Mesenchymal stem cell (in vitro differentiated cells and primary cell): Measurements from ENCODE around the gene CHST11.

Experiments
- DNase-seq: peaks from one replicate; pipeline ENCODE4 v3.0.0-alpha.2; 2013
- H2AFZ ChIP-seq: one replicate; pipeline ENCODE4 v1.6.1; 2013; ENCODE audit warnings: low read depth, mild to moderate bottlenecking, control low read depth, inconsistent platforms, low read length, moderate library complexity
- H2AK5ac ChIP-seq: 2 replicates; pipeline ENCODE4 v1.6.1; 2013; ENCODE audit warnings: low read length, moderate library complexity, mild to moderate bottlenecking, inconsistent platforms; ENCODE audit not compliant: severe bottlenecking
- H2BK120ac ChIP-seq: one replicate; pipeline ENCODE4 v1.6.1; 2013; ENCODE audit warnings: low read depth, mild to moderate bottlenecking, inconsistent platforms, low read length, moderate library complexity
- H2BK12ac ChIP-seq, 2 experiments: one replicate each; pipeline ENCODE4 v1.6.1; 2013; ENCODE audit warnings: inconsistent platforms in 2 of 2, low read length in 2 of 2, mild to moderate bottlenecking in 2 of 2, moderate library complexity in 2 of 2, control low read depth in 1 of 2
- H2BK15ac ChIP-seq: one replicate; pipeline ENCODE4 v1.6.1; 2013; ENCODE audit warnings: mild to moderate bottlenecking, low read depth, inconsistent platforms; ENCODE audit not compliant: poor library complexity, severe bottlenecking
- H2BK5ac ChIP-seq: 2 replicates; pipeline ENCODE4 v1.6.1; 2013; ENCODE audit warnings: low read depth, mild to moderate bottlenecking, low read length, control low read depth, inconsistent platforms; ENCODE audit not compliant: poor library complexity, severe bottlenecking
- H3K14ac ChIP-seq, 2 experiments: one replicate each; pipeline ENCODE4 v1.6.1; 2013; ENCODE audit warnings: inconsistent platforms in 2 of 2, low read length in 2 of 2, control low read depth in 1 of 2, mild to moderate bottlenecking in 1 of 2, moderate library complexity in 1 of 2
- H3K18ac ChIP-seq, 2 experiments: one replicate each; pipeline ENCODE4 v1.6.1; 2013; ENCODE audit warnings: inconsistent platforms in 2 of 2, low read length in 2 of 2, control low read depth in 1 of 2, low read depth in 1 of 2, mild to moderate bottlenecking in 1 of 2
- H3K23ac ChIP-seq, 2 experiments: one replicate each; pipeline ENCODE4 v1.6.1; 2013; ENCODE audit warnings: inconsistent platforms in 2 of 2, low read length in 2 of 2, mild to moderate bottlenecking in 2 of 2, moderate library complexity in 2 of 2, control low read depth in 1 of 2
- H3K27ac ChIP-seq: 2 replicates; pipeline ENCODE4 v1.5.1; 2013; ENCODE audit warnings: mild to moderate bottlenecking, moderate library complexity, low read length, control low read depth, inconsistent platforms; ENCODE audit not compliant: poor library complexity, severe bottlenecking
- H3K27me3 ChIP-seq, 2 experiments: 2 replicates each; pipeline versions ENCODE4 v1.6.1 to v1.7.0; 2013; ENCODE audit warnings: low read length in 2 of 2, mild to moderate bottlenecking in 2 of 2, moderate library complexity in 2 of 2, control low read depth in 1 of 2, inconsistent platforms in 1 of 2; ENCODE audit not compliant: control insufficient read depth in 1 of 2, insufficient read depth in 1 of 2
- H3K36me3 ChIP-seq, 2 experiments: 2 replicates each; pipeline versions ENCODE4 v1.6.1 to v1.7.0; 2013; ENCODE audit warnings: low read length in 2 of 2, control low read depth in 1 of 2, inconsistent platforms in 1 of 2, low read depth in 1 of 2, mild to moderate bottlenecking in 1 of 2; ENCODE audit not compliant: insufficient read depth in 2 of 2, control insufficient read depth in 1 of 2
- H3K4ac ChIP-seq, 2 experiments: one replicate each; pipeline ENCODE4 v1.6.1; 2013; ENCODE audit warnings: inconsistent platforms in 2 of 2, low read length in 2 of 2, mild to moderate bottlenecking in 2 of 2, moderate library complexity in 2 of 2, control low read depth in 1 of 2, low read depth in 1 of 2
- H3K4me1 ChIP-seq: 2 replicates; pipeline ENCODE4 v1.6.1; 2013; ENCODE audit warnings: low read depth, low read length, control low read depth; ENCODE audit not compliant: control insufficient read depth, insufficient read depth
- H3K4me2 ChIP-seq: 2 replicates; pipeline ENCODE4 v1.6.1; 2013; ENCODE audit warnings: low read length, mild to moderate bottlenecking, inconsistent platforms; ENCODE audit not compliant: poor library complexity, severe bottlenecking
- H3K4me3 ChIP-seq, 2 experiments: 2 replicates each; pipeline versions ENCODE4 v1.5.1 to v1.7.0; 2013; ENCODE audit warnings: low read length in 2 of 2, mild to moderate bottlenecking in 2 of 2, control low read depth in 1 of 2, low read depth in 1 of 2; ENCODE audit not compliant: insufficient read depth in 1 of 2
- H3K79me1 ChIP-seq: replicated peaks from 2 replicates; pipeline ENCODE4 v1.6.1; 2013; ENCODE audit warnings: mild to moderate bottlenecking, control low read depth, low read length, inconsistent platforms; ENCODE audit not compliant: poor library complexity, severe bottlenecking
- H3K9ac ChIP-seq: 2 replicates; pipeline ENCODE4 v1.7.0; 2013; ENCODE audit warnings: mild to moderate bottlenecking, low read length, moderate library complexity
- H3K9me3 ChIP-seq: 2 replicates; pipeline ENCODE4 v1.7.0; 2013; ENCODE audit warnings: mild to moderate bottlenecking, low read length; ENCODE audit not compliant: control insufficient read depth
- H4K8ac ChIP-seq: one replicate; pipeline ENCODE4 v1.6.1; 2013; ENCODE audit warnings: inconsistent platforms, mild to moderate bottlenecking, low read length, moderate library complexity
- H4K91ac ChIP-seq: one replicate; pipeline ENCODE4 v1.6.1; 2013; ENCODE audit warnings: mild to moderate bottlenecking, low read length, inconsistent platforms
- WGBS: methylation state at CpG from one replicate; pipeline ENCODE4 v1.1.7; 2013; ENCODE audit warnings: mixed read lengths; 5-methylcytosine and 5-hydroxymethylcytosine counted together

CHST11 gene

DNA sequence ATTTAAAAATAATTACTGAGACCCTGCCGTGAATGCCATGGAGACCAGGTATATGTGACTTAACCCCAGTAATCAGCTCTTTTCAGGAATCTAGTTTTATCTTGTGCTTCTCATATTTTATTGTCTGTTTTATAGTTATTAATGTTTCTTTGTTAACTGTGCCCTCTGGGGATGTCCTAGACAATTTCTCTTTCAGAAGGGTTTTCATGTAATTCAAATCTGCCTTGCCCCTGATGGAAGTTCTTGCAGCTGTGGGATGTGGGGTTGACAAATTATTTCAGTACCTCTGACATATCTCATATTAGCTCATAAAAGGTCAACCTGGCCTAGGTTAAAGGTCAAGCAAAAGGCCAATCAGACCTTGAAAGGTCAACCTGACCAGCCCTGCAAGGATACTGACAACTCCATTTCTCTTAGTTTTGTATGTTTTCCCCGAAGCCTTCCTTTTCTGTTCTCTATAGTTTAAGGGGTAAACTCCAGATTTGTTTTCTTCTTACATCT is 319.0 kb downstream of the CHST11 start:
- H2BK15ac ChIP-seq, result no peak overlapping the region
- no peaks in the 10 kb centered on the region for H3K79me1 ChIP-seq
- H3K4me3 ChIP-seq, result no peak overlapping the region
- no peak overlapping the region for H2BK120ac ChIP-seq
- H2AFZ ChIP-seq, result no peak overlapping the region
- no peak overlapping the region for H2AK5ac ChIP-seq
- no peak overlapping the region for H3K4me2 ChIP-seq
- H2BK5ac ChIP-seq, result no peak overlapping the region
- no peak overlapping the region for H3K14ac ChIP-seq
- H4K8ac ChIP-seq, result no peak overlapping the region
- no peak overlapping the region for H3K23ac ChIP-seq
- H3K4me1 ChIP-seq, result no peaks in the 10 kb centered on the region
- H3K4ac ChIP-seq, result no peak overlapping the region
- no peak overlapping the region for H3K27ac ChIP-seq
- H3K36me3 ChIP-seq, result no peaks in the 10 kb centered on the region
- peaks cover 24% of the 10 kb centered on the region for H3K9me3 ChIP-seq
- no peak overlapping the region for H2BK12ac ChIP-seq
- no peak overlapping the region for H3K9ac ChIP-seq
- no peak for DNase-seq
- H3K18ac ChIP-seq, result no peak overlapping the region
- no CpG with 5 or more reads among the region's 2 CpGs for WGBS
- no peaks in the 10 kb centered on the region for H3K27me3 ChIP-seq
- no peak overlapping the region for H4K91ac ChIP-seq

DNA sequence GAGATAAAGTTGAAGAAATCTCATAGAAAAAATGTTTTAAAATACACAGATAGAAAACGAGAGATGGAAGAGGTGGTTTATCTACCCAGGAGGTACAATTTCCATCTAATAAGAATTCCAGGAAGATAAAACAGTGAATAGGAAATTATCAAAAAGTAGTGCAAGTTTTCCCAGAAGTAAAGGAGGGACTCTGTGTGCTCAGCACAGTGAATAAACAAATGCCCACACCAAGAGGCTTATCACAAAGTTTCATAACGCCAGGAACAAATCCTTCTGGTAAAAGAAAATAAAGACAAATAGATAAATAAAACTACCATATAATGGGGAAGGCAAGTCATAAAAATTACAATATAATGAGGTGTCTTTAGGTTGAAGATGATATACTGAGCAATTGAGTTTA is 322.4 kb downstream of the CHST11 start:
- Histone ChIP-seq H2BK15ac (no peak overlapping the region), H3K4me1 (no peaks in the 10 kb centered on the region), H2AFZ (no peak overlapping the region), H3K36me3 (no peaks in the 10 kb centered on the region), H2BK5ac (no peak overlapping the region), H3K23ac (no peak overlapping the region), H4K91ac (no peak overlapping the region), H2AK5ac (no peak overlapping the region), H3K18ac (no peak overlapping the region), H3K14ac (no peak overlapping the region), H3K4me3 (no peak overlapping the region), H3K9ac (no peak overlapping the region), H2BK120ac (no peak overlapping the region), H3K27me3 (peaks cover 0 to 6% of the 10 kb centered on the region in 2 experiments), H3K27ac (no peak overlapping the region), H4K8ac (no peak overlapping the region), H3K4ac (no peak overlapping the region), H2BK12ac (no peak overlapping the region), H3K79me1 (no peaks in the 10 kb centered on the region), H3K9me3 (peaks cover 16% of the 10 kb centered on the region), H3K4me2 (no peak overlapping the region)
- no CpG with 5 or more reads among the region's 2 CpGs for WGBS
- DNase-seq, result no peak

DNA sequence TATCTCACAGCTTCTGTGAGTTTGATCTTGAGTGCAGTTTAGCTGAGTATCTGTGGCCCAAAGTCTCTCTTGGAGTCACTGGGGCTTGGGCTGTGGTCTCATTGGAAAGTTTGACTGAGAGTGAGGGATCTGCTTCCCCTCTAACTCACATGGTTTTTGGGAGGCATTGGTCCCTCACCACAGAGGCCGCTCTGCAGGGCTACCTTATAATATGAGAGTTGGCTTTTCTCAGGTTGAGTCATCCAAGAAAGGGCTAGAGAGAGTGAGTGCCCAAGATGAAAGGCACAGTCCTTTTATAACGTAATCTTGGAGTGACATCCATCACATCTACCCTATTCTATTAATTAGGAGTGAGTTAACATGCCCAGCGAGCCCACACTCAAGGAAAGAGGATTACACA is 325.5 kb downstream of the CHST11 start:
- H4K91ac ChIP-seq, result no peak overlapping the region
- H2BK12ac ChIP-seq, result no peak overlapping the region
- H3K27me3 ChIP-seq, result peaks cover 0 to 10% of the 10 kb centered on the region in 2 experiments
- no peaks in the 10 kb centered on the region for H3K79me1 ChIP-seq
- H3K27ac ChIP-seq, result no peak overlapping the region
- 83% methylated on average over 3 of the region's 3 CpGs for WGBS
- H3K9me3 ChIP-seq, result peaks cover 16% of the 10 kb centered on the region
- H2AFZ ChIP-seq, result no peak overlapping the region
- H3K4me1 ChIP-seq, result no peaks in the 10 kb centered on the region
- no peak overlapping the region for H3K4me3 ChIP-seq
- H2AK5ac ChIP-seq, result no peak overlapping the region
- no peak overlapping the region for H4K8ac ChIP-seq
- H2BK15ac ChIP-seq, result no peak overlapping the region
- DNase-seq, result no peak
- H3K14ac ChIP-seq, result no peak overlapping the region
- H3K23ac ChIP-seq, result no peak overlapping the region
- H2BK5ac ChIP-seq, result no peak overlapping the region
- no peak overlapping the region for H3K9ac ChIP-seq
- no peak overlapping the region for H3K4ac ChIP-seq
- H3K18ac ChIP-seq, result no peak overlapping the region
- no peak overlapping the region for H3K4me2 ChIP-seq
- H3K36me3 ChIP-seq, result no peaks in the 10 kb centered on the region
- no peak overlapping the region for H2BK120ac ChIP-seq

DNA sequence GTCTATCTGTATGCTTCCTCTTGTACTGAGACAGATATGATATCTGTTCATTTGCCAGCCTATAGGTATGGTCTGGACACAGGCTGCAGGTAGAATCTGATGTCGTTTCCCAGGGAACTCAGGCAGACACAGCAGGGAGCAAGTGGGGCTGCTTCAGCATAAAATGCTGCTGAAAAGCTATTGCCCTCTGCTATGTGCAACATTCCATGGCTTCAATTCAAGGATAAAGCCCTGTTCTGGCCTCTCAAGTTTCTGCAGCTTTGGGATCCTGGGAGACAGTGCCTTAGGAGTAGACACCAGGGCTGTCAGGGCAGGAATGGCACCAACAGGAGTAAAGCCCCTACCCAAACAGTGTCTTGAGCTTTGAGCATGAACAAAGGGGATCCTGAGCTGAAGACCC is 327.8 kb downstream of the CHST11 start:
- H3K4me1 ChIP-seq, result no peaks in the 10 kb centered on the region
- no peak overlapping the region for H4K91ac ChIP-seq
- peaks cover 0 to 10% of the 10 kb centered on the region in 2 experiments for H3K27me3 ChIP-seq
- H3K9me3 ChIP-seq, result peaks cover 16% of the 10 kb centered on the region
- H2BK15ac ChIP-seq, result no peak overlapping the region
- no peak overlapping the region for H3K4ac ChIP-seq
- H3K79me1 ChIP-seq, result no peaks in the 10 kb centered on the region
- 38% methylated on average over 1 of the region's 1 CpG for WGBS
- no peak overlapping the region for H3K4me3 ChIP-seq
- H3K18ac ChIP-seq, result no peak overlapping the region
- no peak overlapping the region for H3K9ac ChIP-seq
- H2AFZ ChIP-seq, result no peak overlapping the region
- no peak overlapping the region for H2BK5ac ChIP-seq
- no peak overlapping the region for H4K8ac ChIP-seq
- H3K23ac ChIP-seq, result no peak overlapping the region
- H3K36me3 ChIP-seq, result no peaks in the 10 kb centered on the region
- no peak overlapping the region for H3K4me2 ChIP-seq
- no peak overlapping the region for H3K27ac ChIP-seq
- H2BK12ac ChIP-seq, result no peak overlapping the region
- H3K14ac ChIP-seq, result no peak overlapping the region
- no peak overlapping the region for H2BK120ac ChIP-seq
- no peak for DNase-seq
- H2AK5ac ChIP-seq, result no peak overlapping the region
